ENCODE data around the gene PLEKHA4. TPM values are rescaled to one million over a fixed set of nuclear protein-coding genes. Genes with fewer than 3 reads are reported as not detected.
"Not testable (repeated sequence)": the region's sequence is repeated elsewhere in the genome, so short reads cannot be mapped to it uniquely, and the experiment has no call there.

The PLEKHA4 gene
- total RNA-seq, 1 donor from 2014 or later: 519 TPM

DNA sequence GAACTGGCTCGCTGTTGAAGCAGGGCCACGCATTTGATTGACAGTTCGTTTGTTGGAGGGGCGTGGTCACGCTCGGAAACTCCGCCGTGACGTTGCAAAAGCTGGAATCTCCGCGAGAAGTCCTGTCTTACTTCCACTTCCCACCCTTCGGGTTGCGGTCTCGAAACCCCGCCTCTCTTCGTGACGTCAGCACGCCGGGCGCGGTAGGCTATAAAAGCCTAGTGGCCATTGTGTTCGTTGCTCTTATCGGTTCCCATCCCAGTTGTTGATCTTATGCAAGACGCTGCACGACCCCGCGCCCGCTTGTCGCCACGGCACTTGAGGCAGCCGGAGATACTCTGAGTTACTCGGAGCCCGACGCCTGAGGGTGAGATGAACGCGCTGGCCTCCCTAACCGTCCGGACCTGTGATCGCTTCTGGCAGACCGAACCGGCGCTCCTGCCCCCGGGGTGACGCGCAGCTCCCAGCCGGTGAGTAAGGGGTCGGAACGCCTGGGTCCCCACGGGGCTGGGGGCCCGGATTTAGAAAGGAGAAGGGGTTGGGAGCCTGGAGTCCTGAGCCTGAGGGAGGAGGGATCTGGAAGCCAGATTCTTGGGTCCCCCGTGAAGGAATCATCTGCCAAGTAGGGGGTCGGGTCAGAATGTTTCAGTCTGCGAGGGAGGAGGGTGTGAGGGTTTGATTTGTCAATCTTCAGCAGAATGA, 3.9 kb upstream of the PLEKHA4 start, which contains the start of gene PPP1R15A:
PPP1R15A (plus strand) TSS at position 240 of the 702 bp plus-strand sequence. CDS start 813 bp downstream, outside the sequence.
- intact Hi-C loops (cut with DNase I): loop anchor here (5.0 kb wide), 1 partner anchor 1150 kb away; no protein-coding TSS in a partner anchor
- ATAC-seq: peak; percentile 80
- peak; percentile 100 for DNase-seq (ENCODE audit: low spot score)

DNA sequence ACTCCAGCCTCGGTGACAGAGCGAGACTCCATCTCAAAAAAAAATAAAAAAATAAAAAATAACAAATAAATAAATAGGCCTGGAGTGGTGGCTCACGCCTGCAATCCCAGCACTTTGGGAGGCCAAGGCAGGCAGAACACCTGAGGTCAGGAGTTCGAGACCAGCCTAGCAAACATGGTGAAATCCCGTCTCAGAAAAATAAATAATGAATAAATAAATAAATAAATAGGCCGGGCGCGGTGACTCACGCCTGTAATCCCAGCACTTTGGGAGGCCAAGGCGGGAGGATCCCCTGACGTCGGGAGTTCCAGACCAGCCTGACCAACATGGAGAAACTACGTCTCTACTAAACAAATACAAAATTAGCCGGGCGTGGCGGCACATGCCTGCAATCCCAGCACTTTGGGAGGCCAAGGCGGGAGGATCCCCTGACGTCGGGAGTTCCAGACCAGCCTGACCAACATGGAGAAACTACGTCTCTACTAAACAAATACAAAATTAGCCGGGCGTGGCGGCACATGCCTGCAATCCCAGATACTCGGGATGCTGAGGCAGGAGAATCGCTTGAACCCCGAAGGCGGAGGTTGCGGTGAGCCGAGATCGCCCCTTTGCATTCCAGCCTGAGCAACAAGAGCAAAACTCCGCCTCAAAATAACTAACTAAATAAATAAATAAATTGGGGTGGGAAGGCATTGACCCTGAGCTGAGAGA, 3.2 kb upstream of the PLEKHA4 start:
- ATAC-seq; DNase-seq (ENCODE audit: low spot score): not testable (repeated sequence)
- intact Hi-C loops (cut with DNase I): loop anchor here (5.0 kb wide), 1 partner anchor 1149 kb away; no protein-coding TSS in a partner anchor

GRCh38 chr19:48870048-48870447, 1.6 kb upstream of the PLEKHA4 start:
- DNase-seq (ENCODE audit: low spot score) (no peak), ATAC-seq (no peak)
- intact Hi-C loops (cut with DNase I): loop anchor here (5.0 kb wide), 1 partner anchor 1148 kb away; no protein-coding TSS in a partner anchor

GRCh38 chr19:48867746-48868113, 687 bp downstream of the PLEKHA4 start:
- DNase-seq (ENCODE audit: low spot score) (peak; percentile 82), ATAC-seq (peak; percentile 7)
- intact Hi-C loops (cut with DNase I): no loop called here

GRCh38 chr19:48867123-48867745, 1.2 kb downstream of the PLEKHA4 start:
- DNase-seq (ENCODE audit: low spot score): no peak
- intact Hi-C loops (cut with DNase I): no loop called here
- ATAC-seq: peak; percentile 59

DNA sequence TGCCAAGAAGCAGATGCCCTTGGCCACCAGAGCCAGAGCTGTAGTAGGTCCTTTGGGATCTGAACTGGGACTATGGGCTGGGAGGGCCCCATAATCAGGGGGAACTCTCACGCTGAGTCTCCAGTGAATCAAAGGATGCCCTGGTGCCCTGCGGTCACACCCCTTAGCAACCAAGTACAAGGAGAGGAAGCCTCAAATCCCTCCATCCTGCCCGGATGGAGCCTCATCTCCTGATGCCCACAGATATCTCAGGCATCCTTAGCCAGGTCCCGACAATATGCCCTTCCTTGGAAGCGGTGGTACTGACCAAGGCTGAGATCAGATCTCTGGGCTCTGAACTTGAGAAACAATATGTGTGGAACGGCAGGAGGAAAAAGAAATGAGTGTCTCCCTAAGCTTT, 1.7 kb downstream of the PLEKHA4 start:
- ATAC-seq: peak; percentile 6
- intact Hi-C loops (cut with DNase I): no loop called here

GRCh38 chr19:48862827-48863226, 5.6 kb downstream of the PLEKHA4 start:
- DNase-seq (ENCODE audit: low spot score) (no peak), ATAC-seq (no peak)
- intact Hi-C loops (cut with DNase I): no loop called here

More for the DNA sequence above, 1.7 kb downstream of the PLEKHA4 start:
- DNase-seq (ENCODE audit: low spot score): no peak

DNA sequence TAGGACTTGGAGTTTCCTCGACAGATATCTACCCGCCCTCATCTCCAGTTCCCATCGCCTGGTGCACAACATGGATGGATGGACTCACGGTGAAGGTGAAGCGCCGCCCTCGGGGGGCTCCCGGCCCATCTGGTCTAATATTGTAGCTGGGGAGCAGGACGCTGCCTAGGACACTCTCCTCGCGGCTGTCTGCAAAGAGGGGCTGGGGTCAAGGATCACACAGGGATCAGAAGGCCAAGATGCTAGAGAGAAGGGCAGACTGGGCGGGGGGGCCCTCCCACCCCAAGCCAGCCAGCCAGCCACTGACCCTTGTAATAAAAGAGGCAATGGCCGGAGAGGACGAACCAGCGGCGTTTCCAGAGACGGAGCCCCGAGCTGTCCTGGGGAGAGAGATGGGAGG, 7.1 kb downstream of the PLEKHA4 start:
- DNase-seq (ENCODE audit: low spot score) (no peak), ATAC-seq (no peak)
- intact Hi-C loops (cut with DNase I): no loop called here

DNA sequence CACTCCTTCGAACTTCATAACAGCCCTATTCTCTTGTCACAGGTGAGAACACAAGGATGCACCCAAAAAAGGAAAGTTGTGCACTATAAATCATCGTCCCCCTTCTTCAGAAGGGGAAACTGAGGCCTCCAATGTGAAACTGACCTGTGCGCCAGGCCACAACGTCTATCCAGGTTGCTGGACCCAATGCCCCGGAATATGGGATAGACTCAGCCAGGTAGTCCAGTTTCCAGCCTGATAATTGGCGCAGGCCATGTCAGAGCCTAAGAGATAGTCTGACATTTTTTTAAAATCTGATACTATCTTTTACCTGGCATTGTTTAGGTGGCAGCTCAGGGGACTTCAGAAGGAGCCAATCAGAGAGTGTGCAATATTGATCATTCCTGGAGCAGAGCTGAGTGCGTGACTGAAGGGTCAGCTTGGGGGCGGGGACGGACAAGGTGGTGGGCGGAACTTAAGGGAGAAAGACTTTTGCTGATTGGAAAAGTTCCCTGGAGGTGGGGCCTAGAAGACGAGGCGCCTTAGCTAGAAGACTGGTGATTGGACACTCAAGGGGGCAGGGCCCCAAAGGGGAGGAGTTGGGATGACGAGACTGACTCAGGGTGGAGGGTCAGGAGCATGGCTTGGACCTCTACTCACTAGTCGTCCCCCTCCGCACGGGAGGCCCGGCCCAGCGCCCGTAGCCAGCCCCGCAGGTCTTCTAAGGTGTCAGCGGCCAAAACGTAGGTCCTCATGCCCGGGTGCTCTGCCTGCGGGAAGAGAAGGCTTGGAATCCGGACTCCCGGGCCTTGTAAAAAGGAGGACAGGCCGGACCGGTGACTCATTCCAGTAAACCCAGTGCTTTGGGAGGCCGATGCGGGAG, 8.5 kb downstream of the PLEKHA4 start:
- no peak for DNase-seq (ENCODE audit: low spot score)
- intact Hi-C loops (cut with DNase I): loop anchor here (10.0 kb wide), 1 partner anchor 105 kb away; the partner anchor contains the start of gene FTL
- peak; percentile 67 for ATAC-seq

GRCh38 chr19:48858984-48859710, 9.3 kb downstream of the PLEKHA4 start:
- no peak for DNase-seq (ENCODE audit: low spot score)
- intact Hi-C loops (cut with DNase I): loop anchor here (10.0 kb wide), 1 partner anchor 106 kb away; the partner anchor contains the start of gene FTL
- peak; percentile 73 for ATAC-seq

DNA sequence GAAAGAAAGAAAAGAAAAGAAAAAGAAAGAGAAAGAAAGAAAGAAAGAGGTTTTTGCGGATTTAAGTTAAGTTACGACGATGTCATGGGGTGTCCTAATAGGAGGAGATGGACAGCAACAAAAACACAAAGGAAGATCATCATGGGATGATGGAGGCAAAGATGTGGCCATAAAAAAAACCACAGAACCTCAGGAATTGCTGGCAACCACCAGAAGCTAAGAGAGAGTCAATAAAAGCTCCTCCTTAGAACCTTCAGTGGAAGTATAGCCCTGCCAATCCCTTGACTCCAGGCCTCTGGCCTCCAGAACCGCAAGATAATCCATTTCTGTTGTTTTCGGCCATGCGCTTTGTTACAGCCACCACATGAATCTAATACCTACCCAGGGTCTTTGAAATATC, 11.5 kb downstream of the PLEKHA4 start:
- ATAC-seq: no peak
- intact Hi-C loops (cut with DNase I): loop anchor here (10.0 kb wide), 1 partner anchor 108 kb away; the partner anchor contains the start of gene FTL
- DNase-seq (ENCODE audit: low spot score): no peak

- intact Hi-C loops (cut with DNase I): loop anchor here (10.0 kb wide), 1 partner anchor 111 kb away; the partner anchor contains the start of gene FTL
- DNase-seq (ENCODE audit: low spot score) (no peak), ATAC-seq (no peak)
Observed at GRCh38 chr19:48854103-48854502, 14.3 kb downstream of the PLEKHA4 start.

- no peak for DNase-seq (ENCODE audit: low spot score)
- intact Hi-C loops (cut with DNase I): loop anchor here (10.0 kb wide), 1 partner anchor 111 kb away; the partner anchor contains the start of gene FTL
Observed at GRCh38 chr19:48853483-48853882, 14.9 kb downstream of the PLEKHA4 start.

GRCh38 chr19:48852292-48852691, 16.1 kb downstream of the PLEKHA4 start:
- ATAC-seq (no peak), DNase-seq (ENCODE audit: low spot score) (no peak)
- intact Hi-C loops (cut with DNase I): loop anchor here (10.0 kb wide), 1 partner anchor 113 kb away; the partner anchor contains the start of gene FTL

More at GRCh38 chr19:48853483-48853882, 14.9 kb downstream of the PLEKHA4 start:
- no peak for ATAC-seq

GRCh38 chr19:48846659-48847058, 21.8 kb downstream of the PLEKHA4 start:
- intact Hi-C loops (cut with DNase I): loop anchor here (10.0 kb wide), 1 partner anchor 172 kb away; the partner anchor contains the start of gene NTN5
- ATAC-seq; DNase-seq (ENCODE audit: low spot score): not testable (repeated sequence)

GRCh38 chr19:48845384-48845783, 23.0 kb downstream of the PLEKHA4 start:
- DNase-seq (ENCODE audit: low spot score) (no peak), ATAC-seq (no peak)
- intact Hi-C loops (cut with DNase I): loop anchor here (10.0 kb wide), 1 partner anchor 171 kb away; the partner anchor contains the start of gene NTN5

GRCh38 chr19:48844472-48844871, 23.9 kb downstream of the PLEKHA4 start:
- DNase-seq (ENCODE audit: low spot score) (no peak), ATAC-seq (no peak)
- intact Hi-C loops (cut with DNase I): loop anchor here (10.0 kb wide), 1 partner anchor 170 kb away; the partner anchor contains the start of gene NTN5
